ENCODE results near the gene SERPINB2. TPM values are rescaled to one million over a fixed set of nuclear protein-coding genes. Genes with fewer than 3 reads are reported as not detected.

SERPINB2 gene
- total and polyA plus RNA-seq, 10 of the 15 experiments (the other 5 are each of a cell fraction or from before 2014, with no cell fraction given) = 9.6 to 25.3 (median 14.0) TPM

- TF ChIP-seq PKNOX1 (IDR thresholded peaks at IDR 0.05) (no peak), ETV6 (conservative IDR thresholded peaks at IDR 0.05 in 1 of 2, IDR thresholded peaks at IDR 0.05 in 1 of 2; ENCODE audit: borderline replicate concordance in 1 of 2, low read depth in 1 of 2) (no peak), POLR2AphosphoS5 (IDR thresholded peaks at IDR 0.05; ENCODE audit: low read length) (no peak), SIN3A (IDR thresholded peaks at IDR 0.05; ENCODE audit: low read depth, low read length) (no peak), JUND (IDR thresholded peaks at IDR 0.05; ENCODE audit: low read depth, low read length) (no peak), CEBPB (IDR thresholded peaks at IDR 0.05; ENCODE audit: borderline replicate concordance in 1 of 2, low read depth in 2 of 2, low read length in 2 of 2) (no peak), DPF2 (IDR thresholded peaks at IDR 0.05) (no peak), FOXK2 (IDR thresholded peaks at IDR 0.05) (no peak), IRF4 (IDR thresholded peaks at IDR 0.05; ENCODE audit: low read depth, low read length) (no peak)
Measured at GRCh38 chr18:63899206-63899605, 11.7 kb downstream of the SERPINB2 start (continued).

GRCh38 chr18:63903851-63904570, 16.5 kb downstream of the SERPINB2 start:
- POLR2A ChIA-PET = interaction anchor here (1.2 kb wide), 1 partner anchor 45 kb away, joined by 4 read pairs; the partner anchor contains the start of gene HMSD
- Histone ChIP-seq H2AFZ (ENCODE audit: control insufficient read depth, low read depth, low read length) (no peak overlapping the region), H3K36me3 (ENCODE audit: control insufficient read depth in 2 of 2, insufficient read depth in 2 of 2, low read length in 1 of 2) (no peaks in the 10 kb centered on the region), H3K27ac (ENCODE audit: control insufficient read depth, insufficient read depth) (no peak overlapping the region), H4K20me1 (ENCODE audit: control insufficient read depth, insufficient read depth) (no peaks in the 10 kb centered on the region), H3K27me3 (replicated peaks in 1 of 2; ENCODE audit: control insufficient read depth in 2 of 2, insufficient read depth in 2 of 2, low read length in 1 of 2) (no peaks in the 10 kb centered on the region), H3K9me3 (replicated peaks; ENCODE audit: control insufficient read depth, insufficient read depth, low read length) (no peaks in the 10 kb centered on the region; the same call in 2 of the 3 replicates), H3K79me2 (ENCODE audit: control insufficient read depth, insufficient read depth, low read length) (no peaks in the 10 kb centered on the region), H3K4me1 (ENCODE audit: control insufficient read depth, insufficient read depth, low read length) (peaks cover 4% of the 10 kb centered on the region; the same call in 1 of the 2 replicates), H3K4me2 (ENCODE audit: control insufficient read depth, insufficient read depth) (no peak overlapping the region), H3K4me3 (no peak overlapping the region), H3K9ac (ENCODE audit: control insufficient read depth, insufficient read depth, low read length) (no peak overlapping the region)
- CTCF ChIA-PET = interaction anchor here (2.4 to 5.4 kb wide), 2 partner anchors 10 to 32 kb away, joined by 10 to 47 read pairs; no protein-coding TSS in a partner anchor
- in situ Hi-C loops (cut with MboI) (no loop called here), intact Hi-C loops (cut with micrococcal nuclease; ENCODE audit: unreplicated experiment) (no loop called here)
- RAD21 ChIA-PET (ENCODE audit: unreplicated experiment) = interaction anchor here (3.1 kb wide), 1 partner anchor 33 kb away, joined by 16 read pairs; no protein-coding TSS in a partner anchor
- no TSS peak for BruUV-seq (replicated peaks)
- ATAC-seq (no peak), DNase-seq (ENCODE audit: low read depth, low spot score) (no peak), FAIRE-seq (no peak)
- SMC1A ChIA-PET (ENCODE audit: uncharacterized antibody, unreplicated experiment) = interaction anchor here (1.9 to 3.4 kb wide), 2 partner anchors 8 to 32 kb away, joined by 6 to 22 read pairs; no protein-coding TSS in a partner anchor
- 0% methylated on average over 1 of the region's 1 CpG for WGBS (ENCODE audit: insufficient coverage, insufficient replicate concordance, low lambda C conversion rate, missing lambda C conversion rate)
- TF ChIP-seq IRF4 (IDR thresholded peaks at IDR 0.05; ENCODE audit: low read depth, low read length) (no peak), RELA (IDR thresholded peaks at IDR 0.05; ENCODE audit: borderline replicate concordance, partially characterized antibody) (no peak), BHLHE40 (IDR thresholded peaks at IDR 0.05; ENCODE audit: borderline replicate concordance in 1 of 2, low read depth in 2 of 2, low read length in 1 of 2) (no peak), SMAD5 (IDR thresholded peaks at IDR 0.05; ENCODE audit: low read depth) (no peak), TCF7 (IDR thresholded peaks at IDR 0.05; ENCODE audit: borderline replicate concordance) (no peak), NRF1 (conservative IDR thresholded peaks at IDR 0.05; ENCODE audit: low read depth, low read length) (no peak), ATF2 (IDR thresholded peaks at IDR 0.05; ENCODE audit: low read length) (no peak), MTA3 (IDR thresholded peaks at IDR 0.05; ENCODE audit: borderline replicate concordance, low read length) (no peak), ASH2L (IDR thresholded peaks at IDR 0.05; ENCODE audit: borderline replicate concordance, low read depth) (no peak), MLLT1 (IDR thresholded peaks at IDR 0.05) (no peak), ATF7 (IDR thresholded peaks at IDR 0.05; ENCODE audit: low read depth) (no peak)

All from GM12878 (cell line).